H9 (cell line): ENCODE measurements around the gene PDCD11. TPM values are rescaled to one million over a fixed set of nuclear protein-coding genes. Genes with fewer than 3 reads are reported as not detected.

ENCODE experiments used
- DNase-seq: peaks from one replicate; pipeline ENCODE4 v3.0.0-alpha.2; 2017
- H2AFZ ChIP-seq: one replicate; pipeline ENCODE4 v1.6.1; 2013; ENCODE audit warnings: mild to moderate bottlenecking, low read length, control low read depth, moderate library complexity
- H2AK5ac ChIP-seq: 2 replicates; pipeline ENCODE4 v1.6.1; 2013; ENCODE audit warnings: low read length, control low read depth, mixed read lengths; ENCODE audit not compliant: insufficient read length
- H2BK120ac ChIP-seq: one replicate; pipeline ENCODE4 v1.6.1; 2013; ENCODE audit warnings: low read depth, mild to moderate bottlenecking, low read length, control low read depth, inconsistent platforms; ENCODE audit not compliant: poor library complexity, severe bottlenecking
- H2BK12ac ChIP-seq: 2 replicates; pipeline ENCODE4 v1.6.1; 2013; ENCODE audit warnings: low read length, control low read depth, mixed read lengths, low read depth; ENCODE audit not compliant: insufficient read length
- H2BK15ac ChIP-seq: 2 replicates; pipeline ENCODE4 v1.6.1; 2013; ENCODE audit warnings: low read depth, low read length, control low read depth
- H2BK20ac ChIP-seq: one replicate; pipeline ENCODE4 v1.6.1; 2013; ENCODE audit warnings: low read depth, mild to moderate bottlenecking, low read length, control low read depth, inconsistent platforms; ENCODE audit not compliant: poor library complexity, severe bottlenecking
- H2BK5ac ChIP-seq: 2 replicates; pipeline ENCODE4 v1.6.1; 2013; ENCODE audit warnings: low read length, control low read depth, mixed read lengths; ENCODE audit not compliant: insufficient read length
- H3K14ac ChIP-seq: 2 replicates; pipeline ENCODE4 v1.6.1; 2013; ENCODE audit warnings: low read length, control low read depth; ENCODE audit not compliant: insufficient read depth
- H3K18ac ChIP-seq: 2 replicates; pipeline ENCODE4 v1.6.1; 2013; ENCODE audit warnings: low read depth, mild to moderate bottlenecking, mixed read lengths, low read length, control low read depth; ENCODE audit not compliant: insufficient read length
- H3K23ac ChIP-seq: 2 replicates; pipeline ENCODE4 v1.6.1; 2013; ENCODE audit warnings: low read length, control low read depth, mixed read lengths, low read depth; ENCODE audit not compliant: insufficient read length
- H3K23me2 ChIP-seq: 2 replicates; pipeline ENCODE4 v1.6.1; 2013; ENCODE audit warnings: low read depth, mild to moderate bottlenecking, mixed read lengths, low read length, control low read depth; ENCODE audit not compliant: insufficient read length, poor library complexity, severe bottlenecking
- H3K27ac ChIP-seq: 2 replicates; pipeline ENCODE4 v1.5.1; 2013; ENCODE audit warnings: low read length, control low read depth, mixed read lengths, low read depth; ENCODE audit not compliant: insufficient read length
- H3K27me3 ChIP-seq: 2 replicates; pipeline ENCODE4 v1.6.1; 2013; ENCODE audit warnings: low read length, control low read depth, inconsistent platforms; ENCODE audit not compliant: insufficient read depth
- H3K4ac ChIP-seq: 2 replicates; pipeline ENCODE4 v1.6.1; 2013; ENCODE audit warnings: low read depth, mild to moderate bottlenecking, control low read depth, inconsistent platforms, low read length, moderate library complexity
- H3K4me1 ChIP-seq: 2 replicates; pipeline ENCODE4 v1.6.1; 2013; ENCODE audit warnings: low read length, control low read depth, inconsistent platforms; ENCODE audit not compliant: insufficient read depth
- H3K4me2 ChIP-seq: 2 replicates; pipeline ENCODE4 v1.6.1; 2013; ENCODE audit warnings: low read length, control low read depth, mixed read lengths; ENCODE audit not compliant: insufficient read length, insufficient read depth
- H3K56ac ChIP-seq: 2 replicates; pipeline ENCODE4 v1.6.1; 2013; ENCODE audit warnings: low read depth, mild to moderate bottlenecking, mixed read lengths, low read length, control low read depth; ENCODE audit not compliant: insufficient read length
- H3K79me1 ChIP-seq: 2 replicates; pipeline ENCODE4 v1.6.1; 2013; ENCODE audit warnings: low read depth, mild to moderate bottlenecking, moderate library complexity, low read length, control low read depth, inconsistent platforms; ENCODE audit not compliant: insufficient read depth, poor library complexity, severe bottlenecking
- H3K79me2 ChIP-seq: 2 replicates; pipeline ENCODE4 v1.6.1; 2013; ENCODE audit warnings: low read length, control low read depth, inconsistent platforms; ENCODE audit not compliant: insufficient read depth
- H3K9ac ChIP-seq: 2 replicates; pipeline ENCODE4 v1.6.1; 2013; ENCODE audit warnings: low read length, control low read depth, mixed read lengths; ENCODE audit not compliant: insufficient read length; ENCODE audit errors: extremely low read depth
- H3K9me3 ChIP-seq: one replicate; pipeline ENCODE4 v1.6.1; 2013; ENCODE audit warnings: low read depth, low read length, inconsistent platforms; ENCODE audit not compliant: control insufficient read depth
- H3T11ph ChIP-seq: one replicate; pipeline ENCODE4 v1.6.1; 2013; ENCODE audit warnings: mild to moderate bottlenecking, low read length, control low read depth, inconsistent platforms
- H4K20me1 ChIP-seq: one replicate; pipeline ENCODE4 v1.6.1; 2013; ENCODE audit not compliant: control insufficient read depth, insufficient read length, insufficient read depth
- H4K5ac ChIP-seq: 2 replicates; pipeline ENCODE4 v1.6.1; 2013; ENCODE audit warnings: low read depth, mild to moderate bottlenecking, mixed read lengths, low read length, control low read depth; ENCODE audit not compliant: insufficient read length
- H4K8ac ChIP-seq: replicated peaks from 2 replicates; pipeline ENCODE4 v1.6.1; 2013; ENCODE audit warnings: low read length, control low read depth, mixed read lengths, low read depth; ENCODE audit not compliant: insufficient read length
- H4K91ac ChIP-seq: 2 replicates; pipeline ENCODE4 v1.6.1; 2013; ENCODE audit warnings: low read depth, mild to moderate bottlenecking, moderate library complexity, mixed read lengths, low read length, control low read depth; ENCODE audit not compliant: insufficient read length
- H3K27ac Mint-ChIP-seq, 3 experiments: 2 replicates in 2 of 3; 3 replicates in 1 of 3; pipeline ENCODE4 v1.8.0; 2020 to 2021; ENCODE audit warnings: mixed read lengths in 3 of 3, mild to moderate bottlenecking in 1 of 3, moderate library complexity in 1 of 3
- H3K27me3 Mint-ChIP-seq: 2 replicates; pipeline ENCODE4 v1.8.0; 2021; ENCODE audit warnings: low read depth, mild to moderate bottlenecking, moderate library complexity, mixed read lengths
- H3K36me3 Mint-ChIP-seq, 3 experiments: 2 replicates in 2 of 3; 3 replicates in 1 of 3; pipeline ENCODE4 v1.8.0; 2020 to 2021; ENCODE audit warnings: low read depth in 3 of 3, mixed read lengths in 3 of 3; ENCODE audit not compliant: insufficient read depth in 1 of 3
- H3K4me1 Mint-ChIP-seq, 2 experiments: 2 replicates each; pipeline ENCODE4 v1.8.0; 2020; ENCODE audit warnings: mixed read lengths in 2 of 2
- H3K4me3 Mint-ChIP-seq, 2 experiments: 2 replicates in 1 of 2; 3 replicates in 1 of 2; pipeline ENCODE4 v1.8.0; 2020 to 2021; ENCODE audit warnings: mild to moderate bottlenecking in 2 of 2, mixed read lengths in 2 of 2, moderate library complexity in 1 of 2
- H3K9me3 Mint-ChIP-seq, 2 experiments: 2 replicates in 1 of 2; 3 replicates in 1 of 2; pipeline ENCODE4 v1.8.0; 2020; ENCODE audit warnings: mild to moderate bottlenecking in 2 of 2, mixed read lengths in 2 of 2, moderate library complexity in 1 of 2
- CTCF ChIP-seq: fragments of 200-600 bp; sonication (generic); conservative IDR thresholded peaks from 3 replicates; pipeline ENCODE4 v1.8.0; 2021; ENCODE audit warnings: antibody characterized with exemption, mild to moderate bottlenecking
- WGBS: extraction: QIAGEN DNeasy Blood & Tissue Kit; methylation state at CpG from one replicate; pipeline ENCODE4 v1.1.7; 2013; ENCODE audit warnings: missing lambda C conversion rate, low lambda C conversion rate, mixed read lengths; ENCODE audit not compliant: insufficient read length; ENCODE audit errors: extremely low coverage; 5-methylcytosine and 5-hydroxymethylcytosine counted together
- total RNA-seq: library from RNA; stranded (reverse); gene quantifications from 2 replicates; pipeline ENCODE4 v1.2.1, GENCODE V29; 2021

The PDCD11 gene
- total RNA-seq, 1 experiment from 2014 or later: 99.5 TPM

- TF ChIP-seq CTCF: no peak
Observed at GRCh38 chr10:103397191-103397825, 882 bp downstream of the PDCD11 start.

More at GRCh38 chr10:103397191-103397825, 882 bp downstream of the PDCD11 start:
- no peak overlapping the region for H3K4ac ChIP-seq
- peak overlapping the region; percentile 99 for H3K4me3 Mint-ChIP-seq
- H3K9me3 ChIP-seq: no peaks in the 10 kb centered on the region
- no peak overlapping the region for H3K18ac ChIP-seq
- H2BK120ac ChIP-seq: no peak overlapping the region
- peak overlapping the region in 2 of 3 experiments; percentile 62 to 95; a peak in 3 of 7 replicates for H3K27ac Mint-ChIP-seq
- H2AK5ac ChIP-seq: no peak overlapping the region
- H3T11ph ChIP-seq: no peak overlapping the region
- H3K4me1 ChIP-seq: no peaks in the 10 kb centered on the region; the same call in 1 of the 2 replicates
- H2AFZ ChIP-seq: no peak overlapping the region
- no peak overlapping the region for H3K27ac ChIP-seq
- H2BK20ac ChIP-seq: no peak overlapping the region
- peak overlapping the region; percentile 92 for H3K9ac ChIP-seq
- H3K23ac ChIP-seq: no peak overlapping the region
- no peak overlapping the region for H2BK12ac ChIP-seq
- H3K9me3 Mint-ChIP-seq: no peaks in the 10 kb centered on the region; a peak in 1 of 5 replicates
- no peak overlapping the region for H3K14ac ChIP-seq
- no peaks in the 10 kb centered on the region for H4K20me1 ChIP-seq
- H3K56ac ChIP-seq: no peak overlapping the region
- H3K79me2 ChIP-seq: peaks cover 23% of the 10 kb centered on the region; the same call in 1 of the 2 replicates
- no peak overlapping the region for H2BK5ac ChIP-seq
- DNase-seq: no peak
- H4K91ac ChIP-seq: no peak overlapping the region
- no peak overlapping the region for H4K8ac ChIP-seq
- WGBS: no CpG with 5 or more reads among the region's 19 CpGs
- H4K5ac ChIP-seq: no peak overlapping the region
- H3K79me1 ChIP-seq: peaks cover 8% of the 10 kb centered on the region
- peak overlapping the region; percentile 77 for H3K4me2 ChIP-seq
- no peaks in the 10 kb centered on the region for H3K27me3 Mint-ChIP-seq
- H3K4me1 Mint-ChIP-seq: peaks cover 15 to 22% of the 10 kb centered on the region in 2 experiments
- peaks cover 9% of the 10 kb centered on the region for H3K23me2 ChIP-seq
- no peak overlapping the region for H2BK15ac ChIP-seq
- no peaks in the 10 kb centered on the region for H3K27me3 ChIP-seq
- peaks cover 27 to 80% (median 64%) of the 10 kb centered on the region in 3 experiments for H3K36me3 Mint-ChIP-seq
